Osteoblast (primary cell): ENCODE results near the gene KRTAP10-2. TPM values are rescaled to one million over a fixed set of nuclear protein-coding genes. Genes with fewer than 3 reads are reported as not detected.
"Not testable (repeated sequence)": the region's sequence is repeated elsewhere in the genome, so short reads cannot be mapped to it uniquely, and the experiment has no call there.

Experiments
- DNase-seq: peaks from one replicate; pipeline ENCODE4 v3.0.0; 2011; ENCODE audit warnings: low spot score, mixed read lengths; ENCODE audit not compliant: insufficient read length; ENCODE audit errors: missing footprints
- H2AFZ ChIP-seq: 2 replicates; pipeline ENCODE4 v1.6.0; 2011; ENCODE audit warnings: mild to moderate bottlenecking, low read length
- H3K27ac ChIP-seq: 2 replicates; pipeline ENCODE4 v1.5.1; 2011; ENCODE audit warnings: mild to moderate bottlenecking, low read depth, low read length, moderate library complexity
- H3K27me3 ChIP-seq: 2 replicates; pipeline ENCODE4 v1.6.0; 2012; ENCODE audit warnings: mild to moderate bottlenecking, control low read depth, inconsistent platforms, low read length, moderate library complexity; ENCODE audit not compliant: insufficient read depth
- H3K36me3 ChIP-seq: 2 replicates; pipeline ENCODE4 v1.5.1; 2011; ENCODE audit warnings: mild to moderate bottlenecking, low read length, control low read depth, moderate library complexity; ENCODE audit not compliant: insufficient read depth
- H3K4me1 ChIP-seq: 2 replicates; pipeline ENCODE4 v1.5.1; 2011; ENCODE audit warnings: mild to moderate bottlenecking, low read length, control low read depth, moderate library complexity; ENCODE audit not compliant: insufficient read depth
- H3K4me2 ChIP-seq: 2 replicates; pipeline ENCODE4 v1.6.0; 2011; ENCODE audit warnings: mild to moderate bottlenecking, low read length; ENCODE audit not compliant: insufficient read depth
- H3K4me3 ChIP-seq: fragments of 200-600 bp; sonication (generic); 3 replicates; pipeline ENCODE4 v1.5.1; 2012; ENCODE audit warnings: mild to moderate bottlenecking, low read length, inconsistent platforms; ENCODE audit not compliant: insufficient read depth
- H3K79me2 ChIP-seq: 2 replicates; pipeline ENCODE4 v1.6.0; 2012; ENCODE audit warnings: mild to moderate bottlenecking, low read length, control low read depth, inconsistent platforms; ENCODE audit not compliant: insufficient read depth
- H3K9me3 ChIP-seq: 2 replicates; pipeline ENCODE4 v1.5.1; 2011; ENCODE audit warnings: low read depth, low read length, control low read depth
- H4K20me1 ChIP-seq: 2 replicates; pipeline ENCODE4 v1.6.0; 2012; ENCODE audit warnings: mild to moderate bottlenecking, low read length, control low read depth; ENCODE audit not compliant: insufficient read depth
- total RNA-seq: library from RNA; depleted of rRNA; stranded (reverse); fragments of >200 nt; gene quantifications from 2 replicates; pipeline ENCODE4 v1.2.3, GENCODE V29; 2012
- TF ChIP-seq, protein P1 (sequence below): IDR thresholded peaks from 2 replicates; pipeline ENCODE4 v1.5.1; 2011; ENCODE audit warnings: mild to moderate bottlenecking, low read depth, low read length, moderate library complexity; ENCODE audit errors: extremely low read depth

KRTAP10-2 gene
- total RNA-seq, 1 donor, result not detected

DNA sequence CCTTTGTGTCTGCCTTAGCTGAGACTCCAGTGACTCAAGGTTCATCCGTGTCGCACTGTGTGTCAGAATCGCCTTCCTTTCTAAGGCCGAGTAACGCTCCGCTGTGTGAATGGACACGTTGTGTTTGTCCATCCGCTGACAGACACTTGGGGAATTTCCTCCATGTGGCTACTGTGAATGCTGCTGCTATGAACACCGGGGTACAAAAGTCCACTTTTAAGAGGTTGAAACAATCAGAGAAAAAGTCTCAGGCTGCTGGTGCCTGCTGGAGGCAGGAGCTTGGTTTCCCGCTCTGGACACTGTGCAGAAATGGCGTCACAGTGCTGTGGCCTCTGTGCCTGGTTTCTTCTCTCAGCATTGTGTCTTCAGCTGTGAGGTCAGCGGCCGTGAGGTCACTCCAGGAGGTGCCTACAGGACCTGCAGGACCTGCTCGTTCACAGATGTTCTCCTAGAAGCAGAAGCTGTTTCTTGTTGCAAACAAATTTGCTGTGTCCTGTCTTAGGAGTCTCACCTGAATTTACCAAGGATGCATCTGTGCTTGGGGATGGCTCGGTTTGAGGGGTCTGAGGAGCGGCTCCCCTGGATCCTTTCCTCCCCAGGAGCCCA is 45.5 kb downstream of the KRTAP10-2 start:
- Histone ChIP-seq H3K4me2 (no peak overlapping the region), H3K27me3 (peaks cover 3% of the 10 kb centered on the region), H3K4me3 (no peak overlapping the region), H3K27ac (no peak overlapping the region), H3K4me1 (no peaks in the 10 kb centered on the region), H3K9me3 (no peaks in the 10 kb centered on the region), H4K20me1 (no peaks in the 10 kb centered on the region), H2AFZ (no peak overlapping the region), H3K79me2 (no peaks in the 10 kb centered on the region), H3K36me3 (no peaks in the 10 kb centered on the region)
- DNase-seq, result no peak
- TF ChIP-seq, protein P1, sequence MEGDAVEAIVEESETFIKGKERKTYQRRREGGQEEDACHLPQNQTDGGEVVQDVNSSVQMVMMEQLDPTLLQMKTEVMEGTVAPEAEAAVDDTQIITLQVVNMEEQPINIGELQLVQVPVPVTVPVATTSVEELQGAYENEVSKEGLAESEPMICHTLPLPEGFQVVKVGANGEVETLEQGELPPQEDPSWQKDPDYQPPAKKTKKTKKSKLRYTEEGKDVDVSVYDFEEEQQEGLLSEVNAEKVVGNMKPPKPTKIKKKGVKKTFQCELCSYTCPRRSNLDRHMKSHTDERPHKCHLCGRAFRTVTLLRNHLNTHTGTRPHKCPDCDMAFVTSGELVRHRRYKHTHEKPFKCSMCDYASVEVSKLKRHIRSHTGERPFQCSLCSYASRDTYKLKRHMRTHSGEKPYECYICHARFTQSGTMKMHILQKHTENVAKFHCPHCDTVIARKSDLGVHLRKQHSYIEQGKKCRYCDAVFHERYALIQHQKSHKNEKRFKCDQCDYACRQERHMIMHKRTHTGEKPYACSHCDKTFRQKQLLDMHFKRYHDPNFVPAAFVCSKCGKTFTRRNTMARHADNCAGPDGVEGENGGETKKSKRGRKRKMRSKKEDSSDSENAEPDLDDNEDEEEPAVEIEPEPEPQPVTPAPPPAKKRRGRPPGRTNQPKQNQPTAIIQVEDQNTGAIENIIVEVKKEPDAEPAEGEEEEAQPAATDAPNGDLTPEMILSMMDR, result no peak

DNA sequence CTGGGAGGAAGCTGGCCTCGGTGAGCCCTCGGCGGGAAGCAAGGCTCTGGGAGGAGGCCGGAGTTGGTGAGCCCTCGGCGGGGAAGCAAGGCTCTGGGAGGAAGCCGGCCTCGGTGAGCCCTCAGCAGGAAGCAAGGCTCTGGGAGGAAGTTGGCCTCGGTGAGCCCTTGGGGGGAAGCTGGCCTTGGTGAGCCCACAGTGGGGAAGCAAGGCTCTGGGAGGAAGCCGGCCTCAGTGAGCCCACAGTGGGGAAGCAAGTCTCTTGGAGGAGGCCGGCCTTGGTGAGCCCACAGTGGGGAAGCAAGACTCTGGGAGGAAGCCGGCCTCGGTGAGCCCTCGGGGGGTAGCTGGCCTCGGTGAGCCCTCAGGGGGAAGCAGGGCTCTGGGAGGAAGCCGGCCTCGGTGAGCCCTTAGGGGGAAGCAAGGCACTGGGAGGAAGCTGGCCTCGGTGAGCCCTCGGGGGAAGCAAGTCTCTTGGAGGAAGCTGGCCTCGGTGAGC is 47.4 kb downstream of the KRTAP10-2 start:
- no peaks in the 10 kb centered on the region for H3K36me3 ChIP-seq
- no peaks in the 10 kb centered on the region for H3K4me1 ChIP-seq
- H3K27me3 ChIP-seq, result peaks cover 3% of the 10 kb centered on the region
- no peak overlapping the region for H3K27ac ChIP-seq
- DNase-seq, result no peak
- H3K79me2 ChIP-seq, result no peaks in the 10 kb centered on the region
- no peak overlapping the region for H2AFZ ChIP-seq
- no peaks in the 10 kb centered on the region for H4K20me1 ChIP-seq
- TF ChIP-seq, protein P1, result no peak
- no peak overlapping the region for H3K4me3 ChIP-seq
- H3K4me2 ChIP-seq, result no peak overlapping the region
- no peaks in the 10 kb centered on the region for H3K9me3 ChIP-seq

DNA sequence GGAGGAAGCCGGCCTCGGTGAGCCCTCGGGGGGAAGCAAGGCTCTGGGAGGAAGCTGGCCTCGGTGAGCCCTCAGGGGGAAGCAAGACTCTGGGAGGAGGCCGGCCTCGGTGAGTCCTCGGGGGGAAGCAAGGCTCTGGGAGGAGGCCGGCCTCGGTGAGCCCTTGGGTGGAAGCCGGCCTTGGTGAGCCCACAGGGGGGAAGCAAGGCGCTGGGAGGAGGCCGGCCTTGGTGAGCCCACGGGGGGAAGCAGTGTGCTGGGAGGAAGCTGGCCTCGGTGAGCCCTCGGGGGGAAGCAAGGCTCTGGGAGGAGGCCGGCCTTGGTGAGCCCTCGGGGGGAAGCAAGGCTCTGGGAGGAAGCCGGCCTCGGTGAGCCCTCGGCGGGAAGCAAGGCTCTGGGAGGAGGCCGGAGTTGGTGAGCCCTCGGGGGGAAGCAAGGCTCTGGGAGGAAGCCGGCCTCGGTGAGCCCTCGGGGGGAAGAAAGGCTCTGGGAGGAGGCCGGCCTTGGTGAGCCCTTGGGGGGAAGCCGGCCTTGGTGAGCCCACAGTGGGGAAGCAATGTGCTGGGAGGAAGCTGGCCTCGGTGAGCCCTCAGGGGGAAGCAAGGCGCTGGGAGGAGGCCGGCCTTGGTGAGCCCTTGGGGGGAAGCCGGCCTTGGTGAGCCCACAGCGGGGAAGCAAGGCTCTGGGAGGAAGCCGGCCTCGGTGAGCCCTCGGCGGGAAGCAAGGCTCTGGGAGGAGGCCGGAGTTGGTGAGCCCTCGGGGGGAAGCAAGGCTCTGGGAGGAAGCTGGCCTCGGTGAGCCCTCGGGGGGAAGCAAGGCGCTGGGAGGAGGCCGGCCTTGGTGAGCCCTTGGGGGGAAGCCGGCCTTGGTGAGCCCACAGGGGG is 48.1 kb downstream of the KRTAP10-2 start:
- not testable (repeated sequence) for DNase-seq, H3K36me3 ChIP-seq, H2AFZ ChIP-seq, H4K20me1 ChIP-seq, H3K4me3 ChIP-seq, H3K27me3 ChIP-seq, H3K27ac ChIP-seq, H3K9me3 ChIP-seq, H3K4me1 ChIP-seq, H3K4me2 ChIP-seq, H3K79me2 ChIP-seq

DNA sequence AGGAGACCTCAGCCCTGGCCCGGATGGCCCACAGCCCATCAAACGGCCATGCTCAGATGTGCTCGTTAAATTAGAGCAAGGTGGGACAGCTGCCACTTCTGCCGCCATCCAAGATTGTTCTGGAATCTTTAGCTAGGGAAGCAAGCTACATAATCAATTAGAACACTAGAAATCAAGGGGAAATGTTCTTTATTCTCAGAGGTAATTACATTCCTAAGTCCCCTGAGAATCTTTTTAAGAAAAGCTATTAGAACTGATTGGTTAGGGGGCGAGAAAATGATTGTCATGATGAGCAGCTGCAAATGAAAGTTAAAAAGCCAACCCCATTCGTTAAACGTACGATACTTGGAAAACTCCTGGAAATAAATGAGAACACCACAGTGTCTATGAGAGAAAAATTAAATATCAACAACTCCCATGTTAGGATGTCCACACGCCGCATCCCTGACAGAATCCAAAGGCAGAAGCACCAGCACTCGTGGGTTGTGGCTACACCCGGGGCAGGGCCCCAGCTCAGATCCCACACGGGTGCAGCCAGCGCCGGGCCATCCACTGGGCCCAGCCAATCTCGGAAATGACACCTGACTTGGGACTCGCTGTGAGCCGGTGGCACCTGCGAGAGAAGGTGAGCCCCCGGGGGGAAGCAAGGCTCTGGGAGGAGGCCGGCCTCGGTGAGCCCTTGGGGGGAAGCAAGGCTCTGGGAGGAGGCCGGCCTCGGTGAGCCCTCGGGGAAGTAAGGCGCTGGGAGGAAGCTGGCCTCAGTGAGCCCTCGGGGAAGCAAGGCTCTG is 48.9 kb downstream of the KRTAP10-2 start:
- no peak overlapping the region for H2AFZ ChIP-seq
- H3K9me3 ChIP-seq, result no peaks in the 10 kb centered on the region
- H4K20me1 ChIP-seq, result no peaks in the 10 kb centered on the region
- DNase-seq, result no peak
- H3K4me3 ChIP-seq, result no peak overlapping the region
- H3K27me3 ChIP-seq, result peaks cover 6% of the 10 kb centered on the region
- no peak overlapping the region for H3K4me2 ChIP-seq
- no peaks in the 10 kb centered on the region for H3K4me1 ChIP-seq
- H3K79me2 ChIP-seq, result no peaks in the 10 kb centered on the region
- TF ChIP-seq, protein P1, result no peak
- no peak overlapping the region for H3K27ac ChIP-seq
- H3K36me3 ChIP-seq, result no peaks in the 10 kb centered on the region

Other genes starting within 250 kb of the KRTAP10-2 start
- 14.5 and 15.0 TPM in 2 replicates for gene CFAP410, start 212.1 kb downstream of the KRTAP10-2 start, total RNA-seq
- under 0.01 and 0.36 TPM in 2 replicates for gene TRPM2, start 197.9 kb downstream of the KRTAP10-2 start, total RNA-seq
- 0.72 and 0.88 TPM in 2 replicates for gene LRRC3, start 96.0 kb downstream of the KRTAP10-2 start, total RNA-seq
- not detected in 2 replicates for gene KRTAP10-1, start 11.3 kb downstream of the KRTAP10-2 start, total RNA-seq
- not detected in 2 replicates for gene KRTAP10-3, start 7.3 kb upstream of the KRTAP10-2 start, total RNA-seq
- not detected in 2 replicates for gene KRTAP10-4, start 22.2 kb upstream of the KRTAP10-2 start, total RNA-seq
- gene KRTAP10-5, start 29.1 kb upstream of the KRTAP10-2 start, total RNA-seq, result not detected in 2 replicates
- gene KRTAP10-6, start 41.0 kb upstream of the KRTAP10-2 start, total RNA-seq, result not detected in 2 replicates
- not detected in 2 replicates for gene KRTAP10-7, start 49.1 kb upstream of the KRTAP10-2 start, total RNA-seq
- gene KRTAP10-8, start 60.6 kb upstream of the KRTAP10-2 start, total RNA-seq, result not detected in 2 replicates
- gene KRTAP10-9, start 75.6 kb upstream of the KRTAP10-2 start, total RNA-seq, result not detected in 2 replicates
- gene KRTAP10-10, start 85.9 kb upstream of the KRTAP10-2 start, total RNA-seq, result not detected in 2 replicates
- gene KRTAP10-11, start 94.9 kb upstream of the KRTAP10-2 start, total RNA-seq, result not detected in 2 replicates
- gene KRTAP12-4, start 103.2 kb upstream of the KRTAP10-2 start, total RNA-seq, result not detected in 2 replicates
- not detected in 2 replicates for gene KRTAP12-3, start 106.4 kb upstream of the KRTAP10-2 start, total RNA-seq
- gene KRTAP12-2, start 115.4 kb upstream of the KRTAP10-2 start, total RNA-seq, result not detected in 2 replicates
- gene KRTAP12-1, start 130.7 kb upstream of the KRTAP10-2 start, total RNA-seq, result not detected in 2 replicates
- gene KRTAP10-12, start 145.7 kb upstream of the KRTAP10-2 start, total RNA-seq, result not detected in 2 replicates
- gene TSPEAR, start 160.1 kb upstream of the KRTAP10-2 start, total RNA-seq, result not detected in 2 replicates